SK-N-SH (cell line): Measurements from ENCODE around the gene GNAT3. TPM values are rescaled to one million over a fixed set of nuclear protein-coding genes. Genes with fewer than 3 reads are reported as not detected.

ENCODE experiments used
- CTCF ChIA-PET: fragments of 300-600, 350-600 bp; formaldehyde crosslinking; extraction: SDS; loops from one replicate; lab custom pipeline; 2021; lab: Yijun Ruan, JAX
- POLR2A ChIA-PET: fragments of 350-600 bp; sonication (Branson Sonifier 250); formaldehyde crosslinking; extraction: SDS; loops from one replicate; lab custom pipeline; 2020; ENCODE audit warnings: antibody characterized with exemption, inconsistent platforms; lab: Yijun Ruan, JAX
- DNase-seq: peaks from one replicate; pipeline ENCODE4 v3.0.0; 2012
- H2AFZ ChIP-seq: fragments of 200-600 bp; sonication (generic); 2 replicates; pipeline ENCODE4 v1.8.1; 2016; ENCODE audit warnings: antibody characterized with exemption, mild to moderate bottlenecking, low read depth
- H3F3A ChIP-seq: fragments of 200-600 bp; sonication (generic); replicated peaks from 2 replicates; pipeline ENCODE3; 2016; ENCODE audit warnings: antibody characterized with exemption, mild to moderate bottlenecking; ENCODE audit not compliant: insufficient read depth
- H3K27ac ChIP-seq, 2 experiments: fragments of 200-500 bp in 1 of 2; fragments of 200-600 bp in 1 of 2; sonication (Bioruptor generic) in 1 of 2; sonication (generic), shearing (Covaris generic) in 1 of 2; 2 replicates each; pipeline versions ENCODE4 v1.5.1 to v1.6.1; 2014 to 2016; ENCODE audit warnings: low read depth in 2 of 2, inconsistent platforms in 1 of 2, low read length in 1 of 2, mild to moderate bottlenecking in 1 of 2, mixed read lengths in 1 of 2
- H3K27me3 ChIP-seq: fragments of 200-600 bp; sonication (generic), shearing (Covaris generic); 2 replicates; pipeline ENCODE4 v1.6.1; 2016; ENCODE audit warnings: mixed run types; ENCODE audit not compliant: insufficient read depth
- H3K36me3 ChIP-seq, 2 experiments: fragments of 200-500 bp in 1 of 2; fragments of 200-600 bp in 1 of 2; sonication (Bioruptor generic) in 1 of 2; sonication (generic) in 1 of 2; replicated peaks in 1 of 2; 2 replicates each; pipeline versions ENCODE3 to v1.5.1; 2014 to 2016; ENCODE audit warnings: low read length in 1 of 2, mild to moderate bottlenecking in 1 of 2; ENCODE audit not compliant: insufficient read depth in 2 of 2, control insufficient read depth in 1 of 2
- H3K4me1 ChIP-seq, 2 experiments: fragments of 200-500 bp in 1 of 2; fragments of 200-600 bp in 1 of 2; sonication (Bioruptor generic) in 1 of 2; sonication (generic), shearing (Covaris generic) in 1 of 2; 2 replicates each; pipeline versions ENCODE4 v1.5.1 to v1.6.1; 2014 to 2016; ENCODE audit warnings: low read depth in 1 of 2, low read length in 1 of 2, mixed run types in 1 of 2; ENCODE audit not compliant: insufficient read depth in 2 of 2, control insufficient read depth in 1 of 2
- H3K4me2 ChIP-seq: fragments of 200-600 bp; sonication (generic), shearing (Covaris generic); 2 replicates; pipeline ENCODE4 v1.6.1; 2017; ENCODE audit warnings: mixed run types
- H3K4me3 ChIP-seq, 2 experiments: fragments of 200-500 bp in 1 of 2; fragments of 200-600 bp in 1 of 2; sonication (Bioruptor generic) in 1 of 2; sonication (generic), shearing (Covaris generic) in 1 of 2; 2 replicates each; pipeline versions ENCODE4 v1.5.1 to v1.8.1; 2014 to 2016; ENCODE audit warnings: low read depth in 2 of 2, inconsistent platforms in 1 of 2, low read length in 1 of 2, mild to moderate bottlenecking in 1 of 2, mixed read lengths in 1 of 2, moderate library complexity in 1 of 2
- H3K79me2 ChIP-seq: fragments of 200-600 bp; sonication (generic); 2 replicates; pipeline ENCODE4 v1.8.1; 2017; ENCODE audit warnings: mild to moderate bottlenecking; ENCODE audit not compliant: insufficient read depth
- H3K9ac ChIP-seq: fragments of 200-600 bp; sonication (generic); 2 replicates; pipeline ENCODE4 v1.6.1; 2017; ENCODE audit warnings: mixed run types
- H3K9me2 ChIP-seq: fragments of 200-600 bp; sonication (generic); 2 replicates; pipeline ENCODE4 v1.6.1; 2017; ENCODE audit warnings: mixed run types
- H3K9me3 ChIP-seq: fragments of 200-600 bp; sonication (generic); 2 replicates; pipeline ENCODE4 v1.6.1; 2017; ENCODE audit warnings: mixed run types, mild to moderate bottlenecking, moderate library complexity
- H4K20me1 ChIP-seq: fragments of 200-600 bp; sonication (generic); 2 replicates; pipeline ENCODE4 v1.6.1; 2017; ENCODE audit warnings: mild to moderate bottlenecking, mixed run types; ENCODE audit not compliant: insufficient read depth
- EP300 ChIP-seq, 2 experiments: IDR thresholded peaks; 2 replicates each; pipeline versions ENCODE4 v1.4.0 to v1.6.1; 2012; ENCODE audit warnings: borderline replicate concordance in 1 of 2, low read depth in 1 of 2, low read length in 1 of 2
- EZH2phosphoT487 ChIP-seq: fragments of 200-600 bp; sonication (generic); IDR thresholded peaks from 2 replicates; pipeline ENCODE4 v1.6.1; 2017; ENCODE audit warnings: low read depth, mixed run types, mild to moderate bottlenecking, antibody characterized with exemption, moderate library complexity, borderline replicate concordance
- FOSL2 ChIP-seq: IDR thresholded peaks from 2 replicates; pipeline ENCODE4 v1.4.0; 2012; ENCODE audit warnings: low read depth, mild to moderate bottlenecking, moderate library complexity, borderline replicate concordance
- GATA2 ChIP-seq: sonication (generic); formaldehyde crosslinking; IDR thresholded peaks from 2 replicates; pipeline ENCODE4 v1.5.0; 2020; ENCODE audit warnings: mild to moderate bottlenecking, missing genetic modification reagents
- JUND ChIP-seq: IDR thresholded peaks from 2 replicates; pipeline ENCODE4 v1.4.0; 2012
- MXI1 ChIP-seq: IDR thresholded peaks from 2 replicates; pipeline ENCODE4 v1.6.1; 2012; ENCODE audit warnings: mild to moderate bottlenecking, low read depth, low read length, improper control_type of control experiment
- PBX3 ChIP-seq: IDR thresholded peaks from 2 replicates; pipeline ENCODE4; 2012
- WGBS: methylation state at CpG from one replicate; pipeline ENCODE4 v1.1.6; 2017; ENCODE audit warnings: low lambda C conversion rate; 5-methylcytosine and 5-hydroxymethylcytosine counted together
- polyA plus RNA-seq, 3 experiments: library from polyadenylated mRNA; depleted of rRNA; stranded (reverse); fragments of >200 nt; gene quantifications; 2 replicates each; pipeline ENCODE4 v1.2.3, GENCODE V29; 2012

The GNAT3 gene
- polyA plus RNA-seq, 1 of the 3 experiments (the other 2 are of a cell fraction): not detected

DNA sequence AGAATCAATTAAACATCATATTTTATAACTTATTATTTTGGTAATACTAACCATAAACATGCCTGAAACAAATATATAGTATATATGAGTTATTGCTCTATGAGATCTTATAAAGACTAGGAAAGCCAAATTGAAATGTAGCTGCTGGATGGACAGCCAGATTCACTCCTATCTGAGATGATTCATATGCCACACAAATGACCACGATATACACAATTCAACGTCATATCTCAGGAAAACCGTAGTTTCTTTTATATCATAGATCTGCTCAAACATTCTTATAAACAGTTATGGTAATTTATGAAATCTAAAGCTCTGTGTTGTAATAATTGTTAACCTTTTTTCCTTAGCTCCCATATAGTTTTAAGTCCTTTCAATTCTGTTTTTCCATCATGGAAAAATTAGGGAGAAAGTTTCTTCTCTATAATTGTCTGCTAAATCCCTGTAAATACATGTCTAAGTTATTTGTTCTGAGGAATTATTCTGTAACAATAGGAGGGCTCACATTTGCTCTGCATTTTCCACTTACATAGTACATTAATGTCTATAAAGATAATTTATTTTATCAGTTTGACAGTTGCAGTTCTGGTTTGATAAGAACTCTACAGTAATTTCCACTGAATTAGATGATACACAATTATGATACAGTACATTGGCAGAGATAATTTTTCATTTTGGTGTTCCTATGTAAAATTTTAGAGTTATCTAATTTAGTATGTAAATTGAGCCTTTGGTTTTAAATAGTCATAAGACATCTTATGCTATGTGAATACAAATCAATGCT is 42.7 kb downstream of the GNAT3 start:
- WGBS: 37% methylated on average over 3 of the region's 3 CpGs
- Histone ChIP-seq H3K27ac (no peak overlapping the region), H2AFZ (no peak overlapping the region), H3K9me3 (no peaks in the 10 kb centered on the region), H3K4me1 (peaks cover 10 to 14% of the 10 kb centered on the region in 2 experiments; a peak in 1 of 4 replicates), H3K4me2 (no peak overlapping the region), H4K20me1 (no peaks in the 10 kb centered on the region), H3K27me3 (no peaks in the 10 kb centered on the region), H3K9me2 (no peaks in the 10 kb centered on the region), H3K36me3 (no peaks in the 10 kb centered on the region), H3K9ac (no peak overlapping the region), H3K79me2 (no peaks in the 10 kb centered on the region), H3F3A (no peaks in the 10 kb centered on the region), H3K4me3 (no peak overlapping the region)
- ChIA-PET CTCF (interaction anchor here (0.6 to 2.8 kb wide), 9 partner anchors 9 to 409 kb away, joined by 3 to 14 read pairs (median 3); no protein-coding TSS in a partner anchor), POLR2A (no interaction called here)
- no peak for DNase-seq
- TF ChIP-seq GATA2 (CRISPR knock-in tag) (peak; percentile 80), PBX3 (0 out of 2 replicates have a peak, but pooled peaks have one; percentile 9), MXI1 (peak; percentile 46; the same call in 1 of the 2 replicates), FOSL2 (no peak), EP300 (IDR thresholded peaks at IDR 0.05; ENCODE audit: borderline replicate concordance in 1 of 2, low read depth in 1 of 2, low read length in 1 of 2) (peak in 1 of 2 experiments; percentile 89; a peak in 2 of 4 replicates)

- peak overlapping the region; percentile 19; the same call in 1 of the 2 replicates for H2AFZ ChIP-seq
- no peaks in the 10 kb centered on the region for H3K36me3 ChIP-seq
- TF ChIP-seq EP300 (IDR thresholded peaks at IDR 0.05; ENCODE audit: borderline replicate concordance in 1 of 2, low read depth in 1 of 2, low read length in 1 of 2) (0 out of 4 replicates have a peak, but pooled peaks of 1 of the 2 experiments have one; percentile 17), EZH2phosphoT487 (no peak), FOSL2 (no peak), JUND (peak; percentile 25; the same call in 1 of the 2 replicates)
- POLR2A ChIA-PET: no interaction called here
- peak overlapping the region; percentile 13; the same call in 1 of the 2 replicates for H3K4me2 ChIP-seq
- peak overlapping the region in 1 of 2 experiments; percentile 15; a peak in 1 of 4 replicates for H3K27ac ChIP-seq
- 47% methylated on average over 3 of the region's 3 CpGs for WGBS
- H3K4me3 ChIP-seq: no peak overlapping the region
- H3K27me3 ChIP-seq: no peaks in the 10 kb centered on the region
- H3F3A ChIP-seq: no peaks in the 10 kb centered on the region
- no peaks in the 10 kb centered on the region for H3K9me3 ChIP-seq
- H4K20me1 ChIP-seq: no peaks in the 10 kb centered on the region
- H3K4me1 ChIP-seq: peaks cover 9 to 14% of the 10 kb centered on the region in 2 experiments; a peak in 1 of 4 replicates
- CTCF ChIA-PET: interaction anchor here (0.7 to 1.9 kb wide), 6 partner anchors 10 to 407 kb away, joined by 3 to 7 read pairs (median 4); partner anchors contain the start of gene GNAI1
- no peaks in the 10 kb centered on the region for H3K79me2 ChIP-seq
- no peaks in the 10 kb centered on the region for H3K9me2 ChIP-seq
- no peak for DNase-seq
- no peak overlapping the region for H3K9ac ChIP-seq
Measured at GRCh38 chr7:80467069-80467468, 44.8 kb downstream of the GNAT3 start.
